Sigmoid colon (tissue), 4 donors: ENCODE data around the gene TMEM156.

Source experiments
- CTCF ChIP-seq, 4 experiments: fragments of 450-650 bp in 3 of 4; fragments of 200-600 bp in 1 of 4; IDR thresholded peaks; one replicate each; pipeline ENCODE4 v1.5.1; 2016 to 2019; ENCODE audit warnings: antibody characterized with exemption in 4 of 4, mild to moderate bottlenecking in 3 of 4, moderate library complexity in 2 of 4
- EP300 ChIP-seq, 4 donors: sonication (generic); formaldehyde crosslinking; IDR thresholded peaks; one replicate each; pipeline ENCODE4 v1.6.1; 2017; ENCODE audit warnings: antibody characterized with exemption in 4 of 4
- POLR2A ChIP-seq, 2 donors: fragments of 450-650 bp; IDR thresholded peaks; one replicate each; pipeline ENCODE4 v1.6.1; 2016; ENCODE audit warnings: antibody characterized with exemption in 2 of 2, mild to moderate bottlenecking in 2 of 2, moderate library complexity in 2 of 2

GRCh38 chr4:38923746-38924145 is 108.5 kb downstream of the TMEM156 start:
- TF ChIP-seq EP300 (IDR thresholded peaks at IDR 0.05) = no peak
- TF ChIP-seq POLR2A (IDR thresholded peaks at IDR 0.05) = no peak
- no peak for TF ChIP-seq CTCF (IDR thresholded peaks at IDR 0.05)
